22Rv1 (cell line): ENCODE measurements around the gene PRADC1.
"Not testable (repeated sequence)": the region's sequence is repeated elsewhere in the genome, so short reads cannot be mapped to it uniquely, and the experiment has no call there.

Source experiments
- H3K27ac ChIP-seq: fragments of 450-650 bp; 2 replicates; pipeline ENCODE4 v1.5.1; 2017
- CTCF ChIP-seq: fragments of 450-650 bp; IDR thresholded peaks from 2 replicates; pipeline ENCODE4 v1.5.1; 2017; ENCODE audit warnings: mild to moderate bottlenecking
- ZFX ChIP-seq: fragments of 450-650 bp; IDR thresholded peaks from 2 replicates; pipeline ENCODE4 v1.6.1; 2017; ENCODE audit warnings: antibody characterized with exemption, borderline replicate concordance

Gene PRADC1

GRCh38 chr2:73212098-73212447, 21.0 kb downstream of the PRADC1 start:
- no peak overlapping the region for H3K27ac ChIP-seq
- TF ChIP-seq CTCF (no peak), ZFX (no peak)

GRCh38 chr2:73210696-73211095, 22.3 kb downstream of the PRADC1 start:
- H3K27ac ChIP-seq: no peak overlapping the region

GRCh38 chr2:73210019-73210418, 23.0 kb downstream of the PRADC1 start:
- TF ChIP-seq ZFX: no peak
- TF ChIP-seq CTCF: no peak

More at GRCh38 chr2:73210696-73211095, 22.3 kb downstream of the PRADC1 start:
- no peak for TF ChIP-seq CTCF

GRCh38 chr2:73208258-73208657, 24.8 kb downstream of the PRADC1 start:
- H3K27ac ChIP-seq: no peak overlapping the region
- TF ChIP-seq CTCF (no peak), ZFX (no peak)

More at GRCh38 chr2:73210019-73210418, 23.0 kb downstream of the PRADC1 start:
- H3K27ac ChIP-seq: no peak overlapping the region

- TF ChIP-seq CTCF: no peak
- no peak for TF ChIP-seq ZFX
These were observed 27.4 kb downstream of the PRADC1 start for GRCh38 chr2:73205611-73206010.

GRCh38 chr2:73203055-73203681, 29.9 kb downstream of the PRADC1 start:
- TF ChIP-seq CTCF (no peak), ZFX (no peak)
- no peak overlapping the region for H3K27ac ChIP-seq

More at GRCh38 chr2:73205611-73206010, 27.4 kb downstream of the PRADC1 start:
- no peak overlapping the region for H3K27ac ChIP-seq

GRCh38 chr2:73202156-73203054, 30.6 kb downstream of the PRADC1 start, which contains the start of gene NOTO:
Gene NOTO, plus strand, starts transcription at chr2:73202574. Its CDS starts 93 bp downstream, at chr2:73202667.
- peak within 1 kb of the TSS; percentile 37; the same call in 1 of the 2 replicates for H3K27ac ChIP-seq
- TF ChIP-seq ZFX (no peak), CTCF (no peak)

- not testable (repeated sequence) for H3K27ac ChIP-seq
These were observed 32.8 kb downstream of the PRADC1 start for GRCh38 chr2:73200281-73200680.
